Left lung (tissue), 10 donors: ENCODE measurements around the gene UGT1A4. TPM values are rescaled to one million over a fixed set of nuclear protein-coding genes. Genes with fewer than 3 reads are reported as not detected.

Experiments used
- ATAC-seq: fragments of 200-7000 bp; cut with Tn5 transposase; one replicate; pipeline ENCODE4 v1.9.1; 2020; ENCODE audit warnings: moderate library complexity
- DNase-seq, 4 donors: peaks; one replicate each; pipeline ENCODE4 v3.0.0-alpha.2; 2013 to 2020
- H3K27ac ChIP-seq, 2 donors: fragments of 200-600 bp; sonication (generic) in 1 of 2; one replicate each; pipeline versions ENCODE4 v1.5.0 to v1.8.0; 2020 to 2021
- H3K27me3 ChIP-seq, 2 donors: fragments of 200-600 bp; sonication (generic) in 1 of 2; one replicate each; pipeline versions ENCODE4 v1.5.0 to v1.8.0; 2020 to 2021
- H3K36me3 ChIP-seq, 2 donors: fragments of 200-600 bp; sonication (generic) in 1 of 2; one replicate each; pipeline versions ENCODE4 v1.5.0 to v1.8.0; 2020 to 2021
- H3K4me1 ChIP-seq, 2 donors: fragments of 200-600 bp; one replicate each; pipeline ENCODE4 v1.8.0; 2021
- H3K4me3 ChIP-seq, 2 donors: fragments of 200-600 bp; sonication (generic) in 1 of 2; one replicate each; pipeline versions ENCODE4 v1.5.0 to v1.8.0; 2020 to 2021; ENCODE audit warnings: mild to moderate bottlenecking in 1 of 2
- H3K9me3 ChIP-seq, 2 donors: fragments of 200-600 bp; sonication (generic) in 1 of 2; one replicate each; pipeline versions ENCODE4 v1.5.0 to v1.8.0; 2020 to 2021
- CTCF ChIP-seq, 2 donors: fragments of 200-600 bp; sonication (generic) in 1 of 2; IDR thresholded peaks; one replicate each; pipeline versions ENCODE4 v1.5.0 to v1.8.0; 2021; ENCODE audit warnings: antibody characterized with exemption in 2 of 2
- intact Hi-C, 2 donors: fragments of 100-400 bp; cut with DNase I; formaldehyde crosslinking; loops; one replicate each; pipeline versions ENCODE4 v1.11.2 to v1.14.2; 2022
- polyA plus RNA-seq, 6 donors: library from polyadenylated mRNA; unstranded; fragments of 120-200 nt; gene quantifications; one replicate each; pipeline ENCODE4 v1.2.1, GENCODE V29; 2013; ENCODE audit not compliant: insufficient read length in 6 of 6
- total RNA-seq, 2 donors: library from RNA; stranded (reverse); fragmentation: NEBNext Ultra II Directional; extraction: Animal tissue kit (Norgen Biotek cat#: 25700); gene quantifications; one replicate each; pipeline ENCODE4 v1.2.1, GENCODE V29; 2021
- donor health status: DM: no; HTN: yes; CAD: no.
- donor health status: DM: no; HTN: no; CAD: no.

Gene UGT1A4
- total and polyA plus RNA-seq, 8 donors = not detected

- DNase-seq (peak in 1 of 4 donors; percentile 60), ATAC-seq (no peak)
- no peak overlapping the region for H3K4me3 ChIP-seq
- peaks cover 0 to 11% of the 10 kb centered on the region in 2 donors for H3K9me3 ChIP-seq
- intact Hi-C loops = no loop called here
- no peaks in the 10 kb centered on the region for H3K27me3 ChIP-seq
- H3K36me3 ChIP-seq = no peaks in the 10 kb centered on the region
- H3K27ac ChIP-seq = no peak overlapping the region
- no peaks in the 10 kb centered on the region for H3K4me1 ChIP-seq
- TF ChIP-seq CTCF (IDR thresholded peaks at IDR 0.05) = no peak
Measured at GRCh38 chr2:233754872-233755611, 36.5 kb downstream of the UGT1A4 start.

- H3K27ac ChIP-seq = no peak overlapping the region
- H3K27me3 ChIP-seq = no peaks in the 10 kb centered on the region
Measured at GRCh38 chr2:233756429-233757081, 38.0 kb downstream of the UGT1A4 start.

GRCh38 chr2:233758141-233758540, 39.6 kb downstream of the UGT1A4 start:
- H3K4me3 ChIP-seq = no peak overlapping the region
- DNase-seq (no peak), ATAC-seq (no peak)
- H3K27ac ChIP-seq = no peak overlapping the region
- H3K27me3 ChIP-seq = no peaks in the 10 kb centered on the region
- no peak for TF ChIP-seq CTCF (IDR thresholded peaks at IDR 0.05)
- intact Hi-C loops = no loop called here
- H3K4me1 ChIP-seq = no peaks in the 10 kb centered on the region
- H3K9me3 ChIP-seq = no peaks in the 10 kb centered on the region
- H3K36me3 ChIP-seq = no peaks in the 10 kb centered on the region

More at GRCh38 chr2:233756429-233757081, 38.0 kb downstream of the UGT1A4 start:
- H3K4me3 ChIP-seq = no peak overlapping the region
- no peak for ATAC-seq
- DNase-seq = no peak
- H3K4me1 ChIP-seq = no peaks in the 10 kb centered on the region
- H3K36me3 ChIP-seq = no peaks in the 10 kb centered on the region
- intact Hi-C loops = no loop called here
- no peak for TF ChIP-seq CTCF (IDR thresholded peaks at IDR 0.05)
- no peaks in the 10 kb centered on the region for H3K9me3 ChIP-seq

GRCh38 chr2:233758849-233759248, 40.3 kb downstream of the UGT1A4 start:
- Histone ChIP-seq H3K36me3 (no peaks in the 10 kb centered on the region), H3K4me1 (no peaks in the 10 kb centered on the region), H3K27ac (no peak overlapping the region), H3K4me3 (no peak overlapping the region), H3K27me3 (no peaks in the 10 kb centered on the region), H3K9me3 (no peaks in the 10 kb centered on the region)
- DNase-seq (no peak), ATAC-seq (no peak)
- intact Hi-C loops = no loop called here
- TF ChIP-seq CTCF (IDR thresholded peaks at IDR 0.05) = no peak

- Histone ChIP-seq H3K9me3 (no peaks in the 10 kb centered on the region), H3K36me3 (no peaks in the 10 kb centered on the region), H3K4me3 (no peak within 1 kb of the TSS), H3K27me3 (no peaks in the 10 kb centered on the region), H3K27ac (no peak within 1 kb of the TSS), H3K4me1 (no peaks in the 10 kb centered on the region)
- TF ChIP-seq CTCF (IDR thresholded peaks at IDR 0.05) = no peak
- ATAC-seq (no peak), DNase-seq (no peak)
- intact Hi-C loops = no loop called here
Measured at GRCh38 chr2:233760043-233760442, 41.5 kb downstream of the UGT1A4 start, which contains the start of gene UGT1A1. TSS of gene UGT1A1 (plus strand) at chr2:233760270. CDS start at chr2:233760288, 18 bp downstream.
